HFF-Myc (cell line): Measurements from ENCODE around the gene UBE2L5.

ENCODE experiments used
- DNase-seq: peaks from one replicate; pipeline ENCODE4 v3.0.0-alpha.2; 2011; ENCODE audit warnings: low read depth; ENCODE audit errors: extremely low read depth
- H3K4me3 ChIP-seq: replicated peaks from 2 replicates; pipeline ENCODE4 v1.5.1; 2011; ENCODE audit warnings: low read depth, mild to moderate bottlenecking, control low read depth, low read length
- CTCF ChIP-seq: IDR thresholded peaks from 2 replicates; pipeline ENCODE4 v1.5.1; 2012; ENCODE audit warnings: mild to moderate bottlenecking, low read depth, low read length, control low read depth; ENCODE audit errors: missing control alignments

Gene UBE2L5

GRCh38 chr13:30423891-30424290 lies 1.6 kb downstream of the UBE2L5 start:
- DNase-seq: no peak
- TF ChIP-seq CTCF: no peak
- no peak overlapping the region for H3K4me3 ChIP-seq

DNA sequence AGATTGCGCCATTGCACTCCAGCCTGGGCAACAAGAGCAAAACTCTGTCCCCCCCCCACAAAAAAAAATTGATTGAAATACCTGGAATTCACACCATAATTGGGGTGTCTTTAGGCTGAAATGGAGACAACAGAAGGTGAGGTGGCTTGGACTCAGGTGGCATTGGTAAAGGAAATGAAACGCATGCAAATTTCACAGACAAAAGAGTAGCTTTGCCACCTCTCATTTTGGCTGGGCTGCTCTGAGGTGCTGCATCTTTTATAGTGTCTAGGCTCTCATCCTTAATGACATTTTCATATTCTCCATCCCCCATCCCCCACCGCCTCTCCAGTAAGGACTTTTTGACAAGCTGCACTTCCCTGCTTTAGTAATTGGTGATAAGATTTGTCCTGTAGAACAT lies 6.9 kb downstream of the UBE2L5 start:
- H3K4me3 ChIP-seq: no peak overlapping the region
- no peak for TF ChIP-seq CTCF
- DNase-seq: no peak

GRCh38 chr13:30429721-30430694 lies 7.7 kb downstream of the UBE2L5 start:
- TF ChIP-seq CTCF: no peak
- no peak overlapping the region for H3K4me3 ChIP-seq
- DNase-seq: no peak

DNA sequence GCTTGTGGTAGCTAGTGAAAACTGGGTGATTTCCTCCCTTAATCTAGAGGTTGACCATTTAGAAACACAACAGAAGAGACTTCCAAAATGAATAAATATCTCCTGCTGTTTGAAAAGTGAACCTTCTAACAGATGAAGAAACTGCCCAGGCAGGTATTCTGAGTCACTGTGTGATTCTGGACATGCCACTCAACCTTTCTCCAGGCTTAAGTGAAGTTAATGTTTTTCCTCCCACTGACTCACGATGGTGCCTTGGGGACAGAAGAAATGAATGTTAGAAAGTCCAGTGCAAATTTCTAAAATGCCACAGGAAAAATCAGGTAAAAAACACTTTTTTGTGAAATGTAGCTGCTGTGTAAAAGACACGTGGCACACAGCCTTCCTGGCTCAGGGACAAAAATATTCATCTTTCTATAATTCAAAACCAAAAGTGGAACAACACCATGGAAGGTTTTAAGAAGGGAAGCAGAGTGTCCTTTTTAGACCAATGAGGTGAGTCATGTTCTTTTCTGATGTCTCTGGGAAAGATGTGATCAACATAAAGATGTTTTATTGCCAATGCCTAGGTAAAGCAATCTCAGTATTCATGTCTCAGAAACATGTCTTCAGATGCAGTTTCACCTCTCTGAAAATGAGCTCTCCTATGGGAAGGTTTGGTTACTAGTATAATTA lies 9.1 kb downstream of the UBE2L5 start:
- no peak for TF ChIP-seq CTCF
- no peak overlapping the region for H3K4me3 ChIP-seq
- no peak for DNase-seq

- TF ChIP-seq CTCF: no peak
- no peak overlapping the region for H3K4me3 ChIP-seq
- no peak for DNase-seq
Measured at GRCh38 chr13:30435911-30436451, 13.7 kb downstream of the UBE2L5 start.

- no peak for TF ChIP-seq CTCF
- H3K4me3 ChIP-seq: no peak overlapping the region
- no peak for DNase-seq
Measured at GRCh38 chr13:30437177-30437576, 14.9 kb downstream of the UBE2L5 start.
